GM12874 (cell line): Measurements from ENCODE around the gene B4GALNT4.

Experiments
- CTCF ChIP-seq: IDR thresholded peaks from 2 replicates; pipeline ENCODE4 v1.5.1; 2011; ENCODE audit warnings: low read depth, mild to moderate bottlenecking, control low read depth, low read length, moderate library complexity; ENCODE audit not compliant: insufficient read depth

B4GALNT4 gene

GRCh38 chr11:357582-357981 lies 11.7 kb upstream of the B4GALNT4 start:
- TF ChIP-seq CTCF: no peak

- no peak for TF ChIP-seq CTCF
These were observed 11.0 kb upstream of the B4GALNT4 start for GRCh38 chr11:358129-358800.

- TF ChIP-seq CTCF: no peak
These were observed 10.1 kb upstream of the B4GALNT4 start for GRCh38 chr11:359181-359714.

- no peak for TF ChIP-seq CTCF
These were observed 8.7 kb upstream of the B4GALNT4 start for GRCh38 chr11:360326-361280.

- no peak for TF ChIP-seq CTCF
These were observed 6.5 kb upstream of the B4GALNT4 start for GRCh38 chr11:362642-363442.

GRCh38 chr11:363948-364761 lies 5.1 kb upstream of the B4GALNT4 start:
- peak; percentile 77 for TF ChIP-seq CTCF
